ENCODE results near the gene THSD4. TPM values are rescaled to one million over a fixed set of nuclear protein-coding genes. Genes with fewer than 3 reads are reported as not detected.
"Not testable (repeated sequence)": the region's sequence is repeated elsewhere in the genome, so short reads cannot be mapped to it uniquely, and the experiment has no call there.

Gene THSD4
- total RNA-seq, 3 donors from 2014 or later: 18.3 to 46.2 (median 27.1) TPM

- ATAC-seq (no peak), DNase-seq (no peak)
- no peaks in the 10 kb centered on the region for H3K36me3 ChIP-seq (ENCODE audit: low read depth)
- no peak for TF ChIP-seq CTCF (IDR thresholded peaks at IDR 0.05)
- intact Hi-C loops (cut with DNase I, micrococcal nuclease): no loop called here
- no peaks in the 10 kb centered on the region for H3K4me1 ChIP-seq (ENCODE audit: low read depth)
- no peaks in the 10 kb centered on the region for H3K9me3 ChIP-seq
- no peak overlapping the region for H3K4me3 ChIP-seq
These were observed 545.2 kb downstream of the THSD4 start for GRCh38 chr15:71660501-71660900.

GRCh38 chr15:71662306-71662705 is 547.0 kb downstream of the THSD4 start:
- ATAC-seq: no peak

GRCh38 chr15:71664622-71665021 is 549.4 kb downstream of the THSD4 start:
- DNase-seq (no peak), ATAC-seq (no peak)
- no peak for TF ChIP-seq CTCF (IDR thresholded peaks at IDR 0.05)
- H3K36me3 ChIP-seq (ENCODE audit: low read depth): no peaks in the 10 kb centered on the region
- no peak overlapping the region for H3K4me3 ChIP-seq
- no peaks in the 10 kb centered on the region for H3K9me3 ChIP-seq
- intact Hi-C loops (cut with DNase I, micrococcal nuclease): no loop called here
- no peaks in the 10 kb centered on the region for H3K4me1 ChIP-seq (ENCODE audit: low read depth)

More at GRCh38 chr15:71662306-71662705, 547.0 kb downstream of the THSD4 start:
- H3K36me3 ChIP-seq (ENCODE audit: low read depth): no peaks in the 10 kb centered on the region
- H3K9me3 ChIP-seq: no peaks in the 10 kb centered on the region
- no peak for TF ChIP-seq CTCF (IDR thresholded peaks at IDR 0.05)
- H3K4me3 ChIP-seq: no peak overlapping the region
- intact Hi-C loops (cut with DNase I, micrococcal nuclease): no loop called here
- no peaks in the 10 kb centered on the region for H3K4me1 ChIP-seq (ENCODE audit: low read depth)
- no peak for DNase-seq

- no peak for ATAC-seq
- intact Hi-C loops (cut with DNase I, micrococcal nuclease): no loop called here
These were observed 551.7 kb downstream of the THSD4 start for GRCh38 chr15:71666763-71667620.

GRCh38 chr15:71669688-71670087 is 554.4 kb downstream of the THSD4 start:
- H3K4me1 ChIP-seq (ENCODE audit: low read depth): no peaks in the 10 kb centered on the region
- ATAC-seq (no peak), DNase-seq (no peak)
- intact Hi-C loops (cut with DNase I, micrococcal nuclease): no loop called here
- TF ChIP-seq CTCF (IDR thresholded peaks at IDR 0.05): no peak
- H3K9me3 ChIP-seq: no peaks in the 10 kb centered on the region
- H3K4me3 ChIP-seq: no peak overlapping the region
- no peaks in the 10 kb centered on the region for H3K36me3 ChIP-seq (ENCODE audit: low read depth)

More at GRCh38 chr15:71666763-71667620, 551.7 kb downstream of the THSD4 start:
- TF ChIP-seq CTCF (IDR thresholded peaks at IDR 0.05): no peak
- H3K4me1 ChIP-seq (ENCODE audit: low read depth): no peaks in the 10 kb centered on the region
- no peak for DNase-seq
- no peaks in the 10 kb centered on the region for H3K9me3 ChIP-seq
- H3K36me3 ChIP-seq (ENCODE audit: low read depth): no peaks in the 10 kb centered on the region
- no peak overlapping the region for H3K4me3 ChIP-seq

- H3K36me3 ChIP-seq (ENCODE audit: low read depth); H3K4me1 ChIP-seq (ENCODE audit: low read depth); H3K4me3 ChIP-seq; ATAC-seq; DNase-seq; H3K9me3 ChIP-seq; intact Hi-C loops (cut with DNase I, micrococcal nuclease): not testable (repeated sequence)
These were observed 555.0 kb downstream of the THSD4 start for GRCh38 chr15:71670222-71670621.

Measured in mucosa of descending colon (tissue), 3 donors.